WTC11 (cell line): ENCODE measurements around the gene SMIM31. TPM values are rescaled to one million over a fixed set of nuclear protein-coding genes. Genes with fewer than 3 reads are reported as not detected.

Experiments used
- ATAC-seq: fragments of 200-7000 bp; cut with Tn5 transposase; 2 replicates; pipeline ENCODE4 v1.10.0; 2021; ENCODE audit warnings: mild to moderate bottlenecking, moderate library complexity
- CTCF ChIA-PET: fragments of 300-600 bp; sonication (Branson Sonifier 250); formaldehyde crosslinking; loops from one replicate; lab custom pipeline; 2021; ENCODE audit warnings: antibody characterized with exemption; lab: Charles Lee
- POLR2A ChIA-PET: fragments of 350-600 bp; sonication (Branson Sonifier 250); formaldehyde crosslinking; loops from one replicate; lab custom pipeline; 2021; ENCODE audit warnings: antibody characterized with exemption; lab: Charles Lee
- DNase-seq: peaks from one replicate; pipeline ENCODE4 v3.0.0; 2021; ENCODE audit warnings: low spot score
- H3K27ac Mint-ChIP-seq: 2 replicates; pipeline ENCODE4 v1.8.0; 2021; ENCODE audit warnings: mixed read lengths
- H3K27me3 Mint-ChIP-seq: 2 replicates; pipeline ENCODE4 v1.8.0; 2021; ENCODE audit warnings: low read depth, mild to moderate bottlenecking, moderate library complexity, mixed read lengths
- H3K36me3 Mint-ChIP-seq: 2 replicates; pipeline ENCODE4 v1.8.0; 2021; ENCODE audit warnings: mixed read lengths
- H3K4me1 Mint-ChIP-seq: 2 replicates; pipeline ENCODE4 v1.8.0; 2022; ENCODE audit warnings: mixed read lengths
- H3K4me3 Mint-ChIP-seq: 2 replicates; pipeline ENCODE4 v1.8.0; 2021; ENCODE audit warnings: mild to moderate bottlenecking, moderate library complexity, mixed read lengths
- H3K9me3 Mint-ChIP-seq: 2 replicates; pipeline ENCODE4 v1.8.0; 2021; ENCODE audit warnings: mixed read lengths
- ATF6 ChIP-seq: sonication (generic); formaldehyde crosslinking; IDR thresholded peaks from 2 replicates; pipeline ENCODE4 v1.8.1; 2023; ENCODE audit warnings: mild to moderate bottlenecking, missing genetic modification reagents
- CBFB ChIP-seq: sonication (generic); formaldehyde crosslinking; IDR thresholded peaks from 2 replicates; pipeline ENCODE4 v1.8.1; 2022; ENCODE audit warnings: mild to moderate bottlenecking, low read depth, missing genetic modification reagents
- FOXP1 ChIP-seq: sonication (generic); formaldehyde crosslinking; IDR thresholded peaks from 2 replicates; pipeline ENCODE4 v1.8.0; 2022; ENCODE audit warnings: missing genetic modification reagents, mild to moderate bottlenecking, moderate library complexity, borderline replicate concordance
- GABPB1 ChIP-seq: sonication (generic); formaldehyde crosslinking; IDR thresholded peaks from 2 replicates; pipeline ENCODE4 v1.8.1; 2023; ENCODE audit warnings: mild to moderate bottlenecking, missing genetic modification reagents
- GTF2I ChIP-seq: fragments of 250-450 bp; sonication (Bioruptor Pico); conservative IDR thresholded peaks from 2 replicates; pipeline ENCODE4 v1.4.0; 2021; ENCODE audit warnings: mild to moderate bottlenecking
- HMGA2 ChIP-seq: fragments of 250-450 bp; sonication (Bioruptor Pico); IDR thresholded peaks from 2 replicates; pipeline ENCODE4 v1.4.0; 2021; ENCODE audit warnings: mild to moderate bottlenecking, moderate library complexity
- KAT7 ChIP-seq: sonication (generic); formaldehyde crosslinking; IDR thresholded peaks from 2 replicates; pipeline ENCODE4 v1.8.1; 2023; ENCODE audit warnings: missing genetic modification reagents, mild to moderate bottlenecking, borderline replicate concordance
- OVOL2 ChIP-seq: fragments of 250-450 bp; sonication (Bioruptor Pico); IDR thresholded peaks from 2 replicates; pipeline ENCODE4 v1.9.0; 2021; ENCODE audit warnings: mild to moderate bottlenecking, borderline replicate concordance
- SMAD4 ChIP-seq: sonication (generic); formaldehyde crosslinking; IDR thresholded peaks from 2 replicates; pipeline ENCODE4 v1.8.0; 2022; ENCODE audit warnings: mild to moderate bottlenecking, missing genetic modification reagents
- SOX15 ChIP-seq: fragments of 250-450 bp; sonication (Bioruptor Pico); IDR thresholded peaks from 2 replicates; pipeline ENCODE4 v1.9.0; 2021; ENCODE audit warnings: mild to moderate bottlenecking
- USF1 ChIP-seq: sonication (generic); formaldehyde crosslinking; IDR thresholded peaks from 2 replicates; pipeline ENCODE4 v1.8.0; 2022; ENCODE audit warnings: mild to moderate bottlenecking, missing genetic modification reagents
- ZMAT4 ChIP-seq: fragments of 250-450 bp; sonication (Bioruptor Pico); IDR thresholded peaks from 2 replicates; pipeline ENCODE4 v1.9.0; 2021; ENCODE audit warnings: mild to moderate bottlenecking
- ZNF219 ChIP-seq: sonication (generic); formaldehyde crosslinking; IDR thresholded peaks from 2 replicates; pipeline ENCODE4 v1.8.0; 2023; ENCODE audit warnings: missing genetic modification reagents, mild to moderate bottlenecking, borderline replicate concordance
- ZNF423 ChIP-seq: fragments of 250-450 bp; sonication (Bioruptor Pico); IDR thresholded peaks from 2 replicates; pipeline ENCODE4 v2.1.2; 2022; ENCODE audit warnings: mild to moderate bottlenecking, moderate library complexity
- total RNA-seq: library from RNA; stranded (reverse); gene quantifications from 3 replicates; pipeline ENCODE4 v1.2.3, GENCODE V29; 2021
- TF ChIP-seq, protein P1 (sequence below): sonication (generic); formaldehyde crosslinking; IDR thresholded peaks from 2 replicates; pipeline ENCODE4 v1.8.0; 2023; ENCODE audit warnings: mild to moderate bottlenecking, missing genetic modification reagents
- TF ChIP-seq, protein P2 (sequence below): fragments of 200-600 bp; IDR thresholded peaks from 2 replicates; pipeline ENCODE4 v1.8.0; 2022; ENCODE audit warnings: antibody characterized with exemption

The SMIM31 gene
- total RNA-seq, 1 experiment from 2014 or later: not detected

DNA sequence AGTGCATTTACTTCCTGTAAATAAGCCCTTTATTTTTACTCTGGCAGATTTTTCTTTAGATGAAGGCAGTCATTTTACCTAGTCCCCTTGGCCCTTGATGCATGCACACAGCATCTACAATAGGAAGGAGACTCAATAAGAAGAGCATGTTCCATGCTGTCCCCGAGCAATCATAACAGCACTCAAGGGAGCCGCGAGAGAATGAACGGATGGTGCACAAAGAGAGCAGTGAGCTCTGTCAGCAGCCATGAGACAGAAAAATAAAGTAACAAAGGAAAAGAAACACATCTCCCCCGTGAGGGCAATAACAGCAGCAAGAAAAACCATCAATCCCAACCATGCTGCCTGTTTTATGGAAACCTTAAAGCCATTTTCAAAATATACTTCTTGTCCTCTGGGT, 11.9 kb downstream of the SMIM31 start:
- peaks cover 5% of the 10 kb centered on the region; the same call in 1 of the 2 replicates for H3K4me1 Mint-ChIP-seq
- no peak overlapping the region; the same call in 1 of the 2 replicates for H3K27ac Mint-ChIP-seq
- no peaks in the 10 kb centered on the region for H3K36me3 Mint-ChIP-seq
- ATAC-seq (no peak), DNase-seq (no peak)
- no peaks in the 10 kb centered on the region for H3K27me3 Mint-ChIP-seq
- no peaks in the 10 kb centered on the region for H3K9me3 Mint-ChIP-seq
- TF ChIP-seq OVOL2 (CRISPR knock-in tag) (no peak), HMGA2 (CRISPR knock-in tag) (no peak), ZNF423 (CRISPR knock-in tag) (no peak), ZNF219 (CRISPR knock-in tag) (no peak), ZMAT4 (no peak)
- TF ChIP-seq, protein P1, sequence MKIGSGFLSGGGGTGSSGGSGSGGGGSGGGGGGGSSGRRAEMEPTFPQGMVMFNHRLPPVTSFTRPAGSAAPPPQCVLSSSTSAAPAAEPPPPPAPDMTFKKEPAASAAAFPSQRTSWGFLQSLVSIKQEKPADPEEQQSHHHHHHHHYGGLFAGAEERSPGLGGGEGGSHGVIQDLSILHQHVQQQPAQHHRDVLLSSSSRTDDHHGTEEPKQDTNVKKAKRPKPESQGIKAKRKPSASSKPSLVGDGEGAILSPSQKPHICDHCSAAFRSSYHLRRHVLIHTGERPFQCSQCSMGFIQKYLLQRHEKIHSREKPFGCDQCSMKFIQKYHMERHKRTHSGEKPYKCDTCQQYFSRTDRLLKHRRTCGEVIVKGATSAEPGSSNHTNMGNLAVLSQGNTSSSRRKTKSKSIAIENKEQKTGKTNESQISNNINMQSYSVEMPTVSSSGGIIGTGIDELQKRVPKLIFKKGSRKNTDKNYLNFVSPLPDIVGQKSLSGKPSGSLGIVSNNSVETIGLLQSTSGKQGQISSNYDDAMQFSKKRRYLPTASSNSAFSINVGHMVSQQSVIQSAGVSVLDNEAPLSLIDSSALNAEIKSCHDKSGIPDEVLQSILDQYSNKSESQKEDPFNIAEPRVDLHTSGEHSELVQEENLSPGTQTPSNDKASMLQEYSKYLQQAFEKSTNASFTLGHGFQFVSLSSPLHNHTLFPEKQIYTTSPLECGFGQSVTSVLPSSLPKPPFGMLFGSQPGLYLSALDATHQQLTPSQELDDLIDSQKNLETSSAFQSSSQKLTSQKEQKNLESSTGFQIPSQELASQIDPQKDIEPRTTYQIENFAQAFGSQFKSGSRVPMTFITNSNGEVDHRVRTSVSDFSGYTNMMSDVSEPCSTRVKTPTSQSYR (CRISPR knock-in tag): no peak
- TF ChIP-seq, protein P2, sequence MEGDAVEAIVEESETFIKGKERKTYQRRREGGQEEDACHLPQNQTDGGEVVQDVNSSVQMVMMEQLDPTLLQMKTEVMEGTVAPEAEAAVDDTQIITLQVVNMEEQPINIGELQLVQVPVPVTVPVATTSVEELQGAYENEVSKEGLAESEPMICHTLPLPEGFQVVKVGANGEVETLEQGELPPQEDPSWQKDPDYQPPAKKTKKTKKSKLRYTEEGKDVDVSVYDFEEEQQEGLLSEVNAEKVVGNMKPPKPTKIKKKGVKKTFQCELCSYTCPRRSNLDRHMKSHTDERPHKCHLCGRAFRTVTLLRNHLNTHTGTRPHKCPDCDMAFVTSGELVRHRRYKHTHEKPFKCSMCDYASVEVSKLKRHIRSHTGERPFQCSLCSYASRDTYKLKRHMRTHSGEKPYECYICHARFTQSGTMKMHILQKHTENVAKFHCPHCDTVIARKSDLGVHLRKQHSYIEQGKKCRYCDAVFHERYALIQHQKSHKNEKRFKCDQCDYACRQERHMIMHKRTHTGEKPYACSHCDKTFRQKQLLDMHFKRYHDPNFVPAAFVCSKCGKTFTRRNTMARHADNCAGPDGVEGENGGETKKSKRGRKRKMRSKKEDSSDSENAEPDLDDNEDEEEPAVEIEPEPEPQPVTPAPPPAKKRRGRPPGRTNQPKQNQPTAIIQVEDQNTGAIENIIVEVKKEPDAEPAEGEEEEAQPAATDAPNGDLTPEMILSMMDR: no peak
- CTCF ChIA-PET: interaction anchor here (0.7 to 5.4 kb wide), 4 partner anchors 16 to 184 kb away, joined by 3 to 60 read pairs (median 13); no protein-coding TSS in a partner anchor
- H3K4me3 Mint-ChIP-seq: no peak overlapping the region
- POLR2A ChIA-PET: no interaction called here

DNA sequence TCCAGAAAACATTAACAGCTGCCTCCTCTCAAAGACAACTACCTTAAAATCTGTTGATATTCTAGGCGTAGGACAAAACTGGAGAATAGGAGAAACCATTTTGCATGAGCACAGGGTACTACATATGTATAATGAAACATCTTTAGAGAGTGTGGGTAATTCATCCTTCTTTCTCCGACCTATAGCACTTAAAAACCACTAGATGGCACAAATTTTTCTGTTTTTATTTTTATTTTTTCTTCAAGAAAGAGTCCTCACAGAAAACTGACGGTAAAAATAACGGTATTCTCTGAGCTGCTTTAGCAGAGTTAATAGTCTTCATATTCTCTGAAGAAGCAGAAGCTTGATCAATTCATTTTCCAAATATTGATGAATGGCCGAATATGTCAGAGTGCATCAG, 14.6 kb downstream of the SMIM31 start:
- CTCF ChIA-PET: interaction anchor here (0.9 to 5.4 kb wide), 19 partner anchors 9 to 1218 kb away, joined by 3 to 60 read pairs (median 6); no protein-coding TSS in a partner anchor
- no peaks in the 10 kb centered on the region for H3K27me3 Mint-ChIP-seq
- peak; percentile 68 for ATAC-seq
- POLR2A ChIA-PET: no interaction called here
- H3K9me3 Mint-ChIP-seq: peaks cover 3% of the 10 kb centered on the region; the same call in 1 of the 2 replicates
- H3K36me3 Mint-ChIP-seq: no peaks in the 10 kb centered on the region
- H3K4me1 Mint-ChIP-seq: peaks cover 9% of the 10 kb centered on the region; the same call in 1 of the 2 replicates
- TF ChIP-seq, protein P2: 0 out of 2 replicates have a peak, but pooled peaks have one; percentile 22
- no peak for TF ChIP-seq SOX15 (CRISPR knock-in tag)
- TF ChIP-seq, all 79 proteins: peak for 1
- H3K4me3 Mint-ChIP-seq: no peak overlapping the region
- no peak for DNase-seq
- no peak overlapping the region for H3K27ac Mint-ChIP-seq

- ATAC-seq: no peak
- no peaks in the 10 kb centered on the region for H3K27me3 Mint-ChIP-seq
- peaks cover 9% of the 10 kb centered on the region; the same call in 1 of the 2 replicates for H3K4me1 Mint-ChIP-seq
- H3K9me3 Mint-ChIP-seq: peaks cover 3% of the 10 kb centered on the region; the same call in 1 of the 2 replicates
- no peak for DNase-seq
- no peak overlapping the region for H3K4me3 Mint-ChIP-seq
- POLR2A ChIA-PET: no interaction called here
- no peak overlapping the region for H3K27ac Mint-ChIP-seq
- CTCF ChIA-PET: interaction anchor here (0.8 to 5.4 kb wide), 6 partner anchors 114 to 327 kb away, joined by 3 to 60 read pairs (median 8); no protein-coding TSS in a partner anchor
- H3K36me3 Mint-ChIP-seq: no peaks in the 10 kb centered on the region
- no peak for TF ChIP-seq ATF6 (CRISPR knock-in tag)
- TF ChIP-seq FOXP1 (CRISPR knock-in tag): no peak
- no peak for TF ChIP-seq USF1
- TF ChIP-seq KAT7 (CRISPR knock-in tag): no peak
- TF ChIP-seq, protein P2: no peak
- TF ChIP-seq GABPB1: no peak
- no peak for TF ChIP-seq GTF2I
- TF ChIP-seq CBFB (CRISPR knock-in tag): no peak
- TF ChIP-seq SMAD4: no peak
Measured at GRCh38 chr4:164770010-164770724, 16.2 kb downstream of the SMIM31 start.
